NB4 (cell line): ENCODE data around the gene PROK2.

Experiments
- TF ChIP-seq, protein P1 (sequence below): IDR thresholded peaks from one replicate; pipeline ENCODE4 v1.5.1; 2012; ENCODE audit warnings: low read depth, low read length
- TF ChIP-seq, protein P2 (sequence below): IDR thresholded peaks from 2 replicates; pipeline ENCODE4 v1.6.1; 2011; ENCODE audit warnings: low read depth, low read length

DNA sequence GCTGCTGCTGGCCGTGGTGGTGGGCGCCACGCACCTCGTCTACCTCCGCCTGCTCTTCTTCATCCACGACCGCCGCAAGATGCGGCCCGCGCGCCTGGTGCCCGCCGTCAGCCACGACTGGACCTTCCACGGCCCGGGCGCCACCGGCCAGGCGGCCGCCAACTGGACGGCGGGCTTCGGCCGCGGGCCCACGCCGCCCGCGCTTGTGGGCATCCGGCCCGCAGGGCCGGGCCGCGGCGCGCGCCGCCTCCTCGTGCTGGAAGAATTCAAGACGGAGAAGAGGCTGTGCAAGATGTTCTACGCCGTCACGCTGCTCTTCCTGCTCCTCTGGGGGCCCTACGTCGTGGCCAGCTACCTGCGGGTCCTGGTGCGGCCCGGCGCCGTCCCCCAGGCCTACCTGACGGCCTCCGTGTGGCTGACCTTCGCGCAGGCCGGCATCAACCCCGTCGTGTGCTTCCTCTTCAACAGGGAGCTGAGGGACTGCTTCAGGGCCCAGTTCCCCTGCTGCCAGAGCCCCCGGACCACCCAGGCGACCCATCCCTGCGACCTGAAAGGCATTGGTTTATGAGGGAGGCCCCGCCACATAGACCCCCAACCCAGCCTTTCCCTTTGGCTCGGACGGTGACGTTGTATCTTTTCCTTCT, 30.2 kb downstream of the PROK2 start:
- TF ChIP-seq, protein P1, sequence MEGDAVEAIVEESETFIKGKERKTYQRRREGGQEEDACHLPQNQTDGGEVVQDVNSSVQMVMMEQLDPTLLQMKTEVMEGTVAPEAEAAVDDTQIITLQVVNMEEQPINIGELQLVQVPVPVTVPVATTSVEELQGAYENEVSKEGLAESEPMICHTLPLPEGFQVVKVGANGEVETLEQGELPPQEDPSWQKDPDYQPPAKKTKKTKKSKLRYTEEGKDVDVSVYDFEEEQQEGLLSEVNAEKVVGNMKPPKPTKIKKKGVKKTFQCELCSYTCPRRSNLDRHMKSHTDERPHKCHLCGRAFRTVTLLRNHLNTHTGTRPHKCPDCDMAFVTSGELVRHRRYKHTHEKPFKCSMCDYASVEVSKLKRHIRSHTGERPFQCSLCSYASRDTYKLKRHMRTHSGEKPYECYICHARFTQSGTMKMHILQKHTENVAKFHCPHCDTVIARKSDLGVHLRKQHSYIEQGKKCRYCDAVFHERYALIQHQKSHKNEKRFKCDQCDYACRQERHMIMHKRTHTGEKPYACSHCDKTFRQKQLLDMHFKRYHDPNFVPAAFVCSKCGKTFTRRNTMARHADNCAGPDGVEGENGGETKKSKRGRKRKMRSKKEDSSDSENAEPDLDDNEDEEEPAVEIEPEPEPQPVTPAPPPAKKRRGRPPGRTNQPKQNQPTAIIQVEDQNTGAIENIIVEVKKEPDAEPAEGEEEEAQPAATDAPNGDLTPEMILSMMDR: no peak
- TF ChIP-seq, protein P2, sequence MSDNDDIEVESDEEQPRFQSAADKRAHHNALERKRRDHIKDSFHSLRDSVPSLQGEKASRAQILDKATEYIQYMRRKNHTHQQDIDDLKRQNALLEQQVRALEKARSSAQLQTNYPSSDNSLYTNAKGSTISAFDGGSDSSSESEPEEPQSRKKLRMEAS: no peak
